Activated CD8-positive, alpha-beta T cell treated with anti-CD3 and anti-CD28 coated beads, Interleukin-2, amount 10 ng/mL, durations not matched to agents 7 days and 5 days (primary cell): ENCODE measurements around the gene GUCY1A2. TPM values are rescaled to one million over a fixed set of nuclear protein-coding genes. Genes with fewer than 3 reads are reported as not detected.
A peak's percentile ranks its signal among the peaks of the same experiment; 100 is the strongest.
"Not testable (repeated sequence)": the region's sequence is repeated elsewhere in the genome, so short reads cannot be mapped to it uniquely, and the experiment has no call there.

ENCODE experiments used
- ATAC-seq: fragments of 150-1000 bp; cut with Tn5 transposase; one replicate; pipeline ENCODE4 v1.10.0; 2021; ENCODE audit warnings: moderate library complexity
- CTCF ChIA-PET: fragments of 350-600 bp; sonication (Branson Sonifier 250); formaldehyde crosslinking; loops from one replicate; lab custom pipeline; 2021; ENCODE audit warnings: antibody characterized with exemption; lab: Charles Lee
- POLR2A ChIA-PET: fragments of 350-600 bp; sonication (Branson Sonifier 250); formaldehyde crosslinking; loops from one replicate; lab custom pipeline; 2021; ENCODE audit warnings: antibody characterized with exemption; lab: Charles Lee
- DNase-seq: peaks from one replicate; pipeline ENCODE4 v3.0.0-alpha.2; 2020
- H3K27ac Mint-ChIP-seq: one replicate; pipeline ENCODE4 v1.8.0; 2021; ENCODE audit warnings: mild to moderate bottlenecking, mixed read lengths
- H3K27me3 Mint-ChIP-seq: one replicate; pipeline ENCODE4 v1.8.0; 2021; ENCODE audit warnings: low read depth, mixed read lengths
- H3K36me3 Mint-ChIP-seq: one replicate; pipeline ENCODE4 v1.8.0; 2021; ENCODE audit warnings: low read depth, mixed read lengths
- H3K4me1 Mint-ChIP-seq: one replicate; pipeline ENCODE4 v1.8.0; 2021; ENCODE audit warnings: low read depth, mixed read lengths
- H3K4me3 Mint-ChIP-seq: one replicate; pipeline ENCODE4 v1.8.0; 2021; ENCODE audit warnings: mild to moderate bottlenecking, mixed read lengths
- H3K9me3 Mint-ChIP-seq: one replicate; pipeline ENCODE4 v1.8.0; 2022; ENCODE audit warnings: mixed read lengths; ENCODE audit not compliant: insufficient read depth
- total RNA-seq, 2 experiments: library from RNA; stranded (reverse); gene quantifications; one replicate each; pipeline ENCODE4 v1.2.3, GENCODE V29; 2021

The GUCY1A2 gene, protein sequence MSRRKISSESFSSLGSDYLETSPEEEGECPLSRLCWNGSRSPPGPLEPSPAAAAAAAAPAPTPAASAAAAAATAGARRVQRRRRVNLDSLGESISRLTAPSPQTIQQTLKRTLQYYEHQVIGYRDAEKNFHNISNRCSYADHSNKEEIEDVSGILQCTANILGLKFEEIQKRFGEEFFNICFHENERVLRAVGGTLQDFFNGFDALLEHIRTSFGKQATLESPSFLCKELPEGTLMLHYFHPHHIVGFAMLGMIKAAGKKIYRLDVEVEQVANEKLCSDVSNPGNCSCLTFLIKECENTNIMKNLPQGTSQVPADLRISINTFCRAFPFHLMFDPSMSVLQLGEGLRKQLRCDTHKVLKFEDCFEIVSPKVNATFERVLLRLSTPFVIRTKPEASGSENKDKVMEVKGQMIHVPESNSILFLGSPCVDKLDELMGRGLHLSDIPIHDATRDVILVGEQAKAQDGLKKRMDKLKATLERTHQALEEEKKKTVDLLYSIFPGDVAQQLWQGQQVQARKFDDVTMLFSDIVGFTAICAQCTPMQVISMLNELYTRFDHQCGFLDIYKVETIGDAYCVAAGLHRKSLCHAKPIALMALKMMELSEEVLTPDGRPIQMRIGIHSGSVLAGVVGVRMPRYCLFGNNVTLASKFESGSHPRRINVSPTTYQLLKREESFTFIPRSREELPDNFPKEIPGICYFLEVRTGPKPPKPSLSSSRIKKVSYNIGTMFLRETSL
- total RNA-seq, result not detected

DNA sequence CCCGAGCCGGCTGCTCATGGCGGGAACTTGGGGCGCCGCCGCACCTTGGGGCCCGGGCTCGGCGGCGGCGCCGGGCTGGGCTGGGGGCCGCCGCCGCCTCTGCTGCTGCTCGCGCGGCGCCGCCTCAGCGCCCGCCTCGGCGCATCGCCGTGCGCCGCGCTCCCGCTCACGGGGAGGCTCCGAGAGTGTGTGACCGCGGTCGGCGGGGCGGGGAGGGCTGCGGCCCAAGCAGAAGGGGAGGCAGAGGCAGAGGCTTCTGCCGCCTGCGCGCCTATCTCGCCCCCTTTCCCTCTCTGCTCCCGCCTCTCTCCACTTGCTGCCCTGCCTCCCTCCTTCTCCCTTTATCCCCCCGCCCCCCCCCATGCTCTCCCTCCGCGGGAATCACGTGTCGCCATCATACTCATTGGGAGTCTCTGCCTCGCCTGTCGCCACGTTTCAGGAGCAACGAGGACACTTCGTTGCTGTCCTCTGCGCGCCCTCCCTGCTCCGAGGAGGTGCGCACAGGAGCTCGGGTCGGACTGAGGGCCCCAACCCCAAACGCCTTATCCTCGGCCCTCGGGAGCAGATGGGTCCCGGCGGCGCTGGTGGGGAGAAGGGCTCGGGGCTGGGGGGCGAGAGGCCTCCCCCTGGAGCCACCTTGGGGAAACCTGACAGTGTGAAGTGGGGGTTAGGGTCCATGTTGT, at the start of gene GUCY1A2:
TSS of gene GUCY1A2 (minus strand) at position 258 of the 683 bp plus-strand sequence. CDS start 421 bp downstream, outside the sequence.
- no peak for DNase-seq
- ChIA-PET POLR2A (no interaction called here), CTCF (no interaction called here)
- Mint-ChIP-seq H3K27me3 (peaks cover 33% of the 10 kb centered on the region), H3K9me3 (no peaks in the 10 kb centered on the region), H3K4me1 (peaks cover 3% of the 10 kb centered on the region), H3K27ac (no peak within 1 kb of the TSS), H3K4me3 (no peak within 1 kb of the TSS), H3K36me3 (no peaks in the 10 kb centered on the region)
- peak; percentile 29 for ATAC-seq

DNA sequence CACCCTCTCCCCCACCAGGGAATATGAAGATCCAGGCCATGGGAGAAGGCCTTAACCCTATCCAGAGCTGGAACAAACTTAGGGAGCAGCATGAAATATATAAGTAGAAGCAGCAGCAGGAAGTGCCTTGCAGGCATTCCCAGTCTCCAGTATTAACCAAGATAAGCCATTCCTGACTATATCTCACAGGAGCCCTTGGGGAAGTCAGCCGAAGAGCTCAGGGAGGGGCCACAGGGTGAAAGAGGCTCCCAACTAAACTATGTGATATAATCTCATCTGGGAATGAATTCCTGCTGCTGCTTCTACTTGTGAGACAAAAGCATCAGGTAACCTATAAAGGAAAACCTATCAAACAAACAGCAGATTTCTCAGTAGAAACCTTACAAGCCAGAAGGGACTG, 36.1 kb upstream of the GUCY1A2 start:
- Mint-ChIP-seq H3K9me3 (peaks cover 7% of the 10 kb centered on the region), H3K4me3 (no peak overlapping the region), H3K36me3 (no peaks in the 10 kb centered on the region), H3K4me1 (no peaks in the 10 kb centered on the region), H3K27ac (no peak overlapping the region), H3K27me3 (no peaks in the 10 kb centered on the region)
- DNase-seq (no peak), ATAC-seq (no peak)
- POLR2A ChIA-PET, result no interaction called here
- CTCF ChIA-PET, result no interaction called here

DNA sequence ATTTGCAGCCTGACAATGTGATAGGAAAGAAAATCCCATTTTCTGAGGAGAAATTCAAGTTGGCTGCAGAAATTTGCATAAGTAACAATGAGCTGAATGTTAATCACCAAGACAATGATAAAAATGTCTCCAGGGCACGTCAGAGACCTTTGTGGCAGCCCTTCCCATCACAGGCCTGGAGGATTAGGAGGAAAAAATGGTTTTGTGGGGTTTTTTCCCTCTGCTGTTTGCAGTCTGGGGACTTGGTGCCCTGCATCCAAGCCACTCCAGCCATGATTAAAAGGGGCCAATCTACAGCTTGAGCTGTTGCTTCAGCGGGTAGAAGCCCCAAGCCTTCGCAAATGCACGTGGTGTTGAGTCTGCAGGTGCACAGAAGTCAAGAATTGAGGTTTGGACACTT, 33.1 kb upstream of the GUCY1A2 start:
- DNase-seq, H3K27me3 Mint-ChIP-seq, H3K4me3 Mint-ChIP-seq, ATAC-seq, H3K27ac Mint-ChIP-seq, POLR2A ChIA-PET, H3K36me3 Mint-ChIP-seq, H3K4me1 Mint-ChIP-seq, CTCF ChIA-PET: not testable (repeated sequence)
- H3K9me3 Mint-ChIP-seq, result peaks cover 11% of the 10 kb centered on the region

DNA sequence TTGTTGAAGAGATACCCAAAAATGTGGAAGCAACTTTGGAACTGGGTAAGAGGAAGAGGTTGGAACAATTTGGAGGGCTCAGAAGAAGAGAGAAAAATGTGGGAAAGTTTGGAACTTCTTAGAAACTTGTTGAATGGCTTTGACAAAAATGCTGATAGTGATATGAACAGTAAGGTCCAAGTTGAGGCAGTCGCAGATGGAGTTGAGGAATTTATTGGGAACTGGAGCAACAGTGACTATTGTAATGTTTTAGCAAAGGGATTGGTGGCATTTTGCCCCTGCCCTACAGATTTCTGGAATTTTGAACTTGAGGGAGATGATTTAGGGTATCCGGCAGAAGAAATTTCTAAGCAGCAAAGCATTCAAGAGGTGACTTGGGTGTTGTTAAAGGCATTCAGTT, 32.6 kb upstream of the GUCY1A2 start:
- POLR2A ChIA-PET, H3K36me3 Mint-ChIP-seq, DNase-seq, H3K4me3 Mint-ChIP-seq, H3K4me1 Mint-ChIP-seq, ATAC-seq, CTCF ChIA-PET, H3K9me3 Mint-ChIP-seq, H3K27me3 Mint-ChIP-seq, H3K27ac Mint-ChIP-seq: not testable (repeated sequence)

DNA sequence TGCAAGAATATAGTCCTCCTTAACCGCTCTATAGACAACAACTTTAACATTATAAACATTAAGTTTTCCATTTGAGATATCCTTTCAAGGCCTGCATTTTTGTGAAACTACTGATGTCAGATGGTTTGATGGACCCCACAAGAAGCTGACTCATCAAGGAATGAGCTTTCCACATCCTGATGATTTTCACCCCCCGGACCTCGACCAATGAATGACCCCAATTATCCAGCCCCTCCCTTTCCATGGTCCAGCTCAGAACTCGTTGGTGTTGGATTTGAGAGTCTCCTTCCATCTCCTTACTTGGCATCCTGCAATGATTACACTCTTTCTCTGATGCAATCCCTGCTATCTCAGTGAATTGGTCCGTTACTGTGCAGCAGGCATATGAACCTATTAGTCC, 31.8 kb upstream of the GUCY1A2 start:
- Mint-ChIP-seq H3K4me1 (no peaks in the 10 kb centered on the region), H3K4me3 (no peak overlapping the region), H3K9me3 (peaks cover 8% of the 10 kb centered on the region), H3K36me3 (no peaks in the 10 kb centered on the region), H3K27ac (no peak overlapping the region), H3K27me3 (no peaks in the 10 kb centered on the region)
- ChIA-PET CTCF (no interaction called here), POLR2A (no interaction called here)
- DNase-seq (no peak), ATAC-seq (no peak)

DNA sequence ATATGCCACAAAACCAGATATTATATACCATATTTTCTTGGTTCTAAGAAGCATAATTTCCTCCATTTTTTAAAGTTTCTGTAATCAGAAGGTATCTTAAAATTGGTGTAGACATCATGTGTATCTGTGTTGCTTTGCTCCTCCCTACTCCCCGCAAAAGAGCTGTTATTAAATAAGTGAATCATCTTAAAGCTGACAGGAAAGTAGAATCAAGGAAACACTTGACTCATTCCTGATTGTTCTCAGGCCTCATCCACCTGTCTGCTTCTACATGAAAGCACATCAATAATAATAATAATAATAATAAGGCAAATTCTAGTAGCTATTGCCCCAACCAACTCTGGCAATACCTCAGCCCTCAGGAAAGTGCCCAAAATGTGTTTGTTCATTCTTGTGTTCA, 26.2 kb upstream of the GUCY1A2 start:
- H3K4me1 Mint-ChIP-seq, result no peaks in the 10 kb centered on the region
- CTCF ChIA-PET, result no interaction called here
- no peak for ATAC-seq

DNA sequence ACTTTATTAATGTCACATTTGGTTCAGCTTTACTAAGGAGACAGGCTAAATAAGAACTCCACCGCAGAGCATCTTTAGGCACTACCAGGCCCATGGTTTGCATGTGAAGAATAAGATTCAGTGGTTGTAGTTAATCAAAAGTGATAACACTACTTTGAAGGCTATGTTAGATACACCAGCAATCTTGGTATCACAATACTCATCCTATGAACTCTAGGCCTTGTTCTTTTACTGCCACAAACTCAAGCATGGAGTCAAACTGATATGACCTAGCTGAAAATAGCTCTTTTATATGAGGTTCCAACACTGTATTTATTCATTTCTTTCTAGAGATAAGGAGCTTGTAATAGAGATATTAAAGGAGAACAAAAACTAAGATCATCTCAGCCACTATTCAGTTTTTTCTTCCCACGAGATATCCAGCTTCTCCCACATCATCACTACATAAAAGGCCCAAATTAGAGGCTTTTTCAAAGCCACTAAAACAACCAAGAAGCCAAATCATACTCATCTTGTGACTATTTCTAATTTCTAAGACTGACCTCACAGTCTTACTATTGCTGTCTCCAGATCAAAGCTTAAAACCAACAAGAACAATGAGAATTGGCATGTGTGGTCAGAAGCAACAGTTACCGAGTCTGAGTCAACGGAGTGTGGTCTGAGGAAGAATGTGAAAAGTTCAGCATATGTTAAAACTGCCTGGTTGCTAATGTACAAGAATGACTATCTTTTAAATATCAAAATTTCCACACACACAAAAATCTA, 25.1 kb upstream of the GUCY1A2 start:
- no peaks in the 10 kb centered on the region for H3K4me1 Mint-ChIP-seq
- ATAC-seq, result no peak
- no peak overlapping the region for H3K27ac Mint-ChIP-seq
- no peak overlapping the region for H3K4me3 Mint-ChIP-seq
- ChIA-PET CTCF (no interaction called here), POLR2A (no interaction called here)
- H3K36me3 Mint-ChIP-seq, result no peaks in the 10 kb centered on the region
- DNase-seq, result no peak
- H3K27me3 Mint-ChIP-seq, result no peaks in the 10 kb centered on the region
- peaks cover 2% of the 10 kb centered on the region for H3K9me3 Mint-ChIP-seq

More for the DNA sequence above, 26.2 kb upstream of the GUCY1A2 start:
- Mint-ChIP-seq H3K9me3 (peaks cover 5% of the 10 kb centered on the region), H3K36me3 (no peaks in the 10 kb centered on the region), H3K27me3 (no peaks in the 10 kb centered on the region), H3K27ac (no peak overlapping the region), H3K4me3 (no peak overlapping the region)
- no peak for DNase-seq
- POLR2A ChIA-PET, result no interaction called here

DNA sequence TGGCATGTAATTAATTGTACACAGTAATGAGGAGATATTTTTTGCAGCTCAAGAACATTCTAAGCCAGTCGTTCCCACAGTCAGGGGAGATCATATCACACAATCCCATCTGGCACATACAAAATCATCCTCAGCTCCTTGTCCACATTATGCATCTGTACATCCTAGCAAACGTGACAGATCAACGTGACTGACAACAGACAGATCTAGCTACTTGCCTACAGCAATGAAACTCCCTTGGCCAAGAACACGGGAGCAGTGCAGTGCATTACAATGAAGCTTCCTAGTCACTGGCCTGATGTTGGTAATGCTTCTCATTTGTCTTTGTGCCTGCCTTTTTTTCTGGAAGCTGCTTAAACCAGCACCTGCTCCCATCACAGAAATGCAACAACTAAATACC, 24.5 kb upstream of the GUCY1A2 start:
- Mint-ChIP-seq H3K27ac (no peak overlapping the region), H3K27me3 (no peaks in the 10 kb centered on the region), H3K4me3 (no peak overlapping the region), H3K9me3 (no peaks in the 10 kb centered on the region), H3K4me1 (no peaks in the 10 kb centered on the region), H3K36me3 (no peaks in the 10 kb centered on the region)
- POLR2A ChIA-PET, result no interaction called here
- DNase-seq (no peak), ATAC-seq (no peak)
- CTCF ChIA-PET, result no interaction called here

DNA sequence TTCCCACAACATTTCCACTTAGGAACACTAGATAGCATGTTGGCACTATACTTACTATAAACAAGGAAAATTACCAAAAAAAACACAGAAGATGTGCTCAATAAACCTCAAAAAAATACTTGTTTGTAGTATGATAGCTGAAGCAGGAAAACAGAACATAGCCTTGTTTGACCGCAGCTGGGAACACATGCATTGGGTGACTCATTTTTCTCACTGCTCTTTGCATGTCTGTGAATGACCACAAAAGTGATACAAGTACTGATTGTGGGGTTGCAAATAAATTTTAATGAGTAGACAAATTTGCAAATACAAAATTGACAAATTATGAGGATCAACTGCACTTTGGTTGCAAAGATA, 22.8 kb upstream of the GUCY1A2 start:
- ChIA-PET CTCF (no interaction called here), POLR2A (no interaction called here)
- no peak for ATAC-seq
- no peaks in the 10 kb centered on the region for H3K9me3 Mint-ChIP-seq
- no peak overlapping the region for H3K27ac Mint-ChIP-seq
- H3K4me3 Mint-ChIP-seq, result no peak overlapping the region
- H3K36me3 Mint-ChIP-seq, result no peaks in the 10 kb centered on the region
- no peaks in the 10 kb centered on the region for H3K4me1 Mint-ChIP-seq
- H3K27me3 Mint-ChIP-seq, result no peaks in the 10 kb centered on the region
- no peak for DNase-seq

DNA sequence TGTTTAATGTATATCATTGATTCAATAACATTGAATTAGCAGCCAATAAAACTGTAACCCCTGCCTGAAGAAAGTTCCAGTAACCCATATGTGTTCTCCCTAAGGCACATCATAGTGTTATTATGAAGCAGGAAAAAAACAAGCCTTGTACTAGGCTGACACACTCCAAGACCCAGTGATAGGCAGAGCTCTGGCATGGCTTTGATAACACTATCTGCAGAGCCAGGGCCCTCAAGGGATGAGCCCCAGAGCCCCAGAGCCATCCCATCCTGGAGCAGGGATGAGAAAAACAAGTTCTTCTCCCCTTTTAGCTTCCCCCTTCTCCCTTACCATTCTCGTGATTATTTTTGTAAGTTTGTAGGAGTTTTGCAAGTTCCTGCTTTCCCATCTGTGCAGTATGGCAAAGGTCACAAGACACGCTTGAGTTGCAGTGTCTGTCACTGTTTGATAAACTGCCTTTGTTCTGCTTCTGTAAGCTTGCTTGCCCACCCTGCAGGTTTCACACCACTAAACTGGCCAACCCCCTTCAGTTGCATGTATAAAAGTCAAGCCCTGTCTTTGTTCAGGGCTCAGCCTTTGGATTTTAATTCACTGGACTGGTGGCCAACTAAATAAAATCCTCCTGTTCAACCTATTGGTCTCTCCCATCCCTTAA, 22.3 kb upstream of the GUCY1A2 start:
- Mint-ChIP-seq H3K4me3 (no peak overlapping the region), H3K4me1 (no peaks in the 10 kb centered on the region), H3K27ac (no peak overlapping the region), H3K9me3 (no peaks in the 10 kb centered on the region), H3K27me3 (no peaks in the 10 kb centered on the region), H3K36me3 (no peaks in the 10 kb centered on the region)
- POLR2A ChIA-PET, result no interaction called here
- CTCF ChIA-PET, result no interaction called here
- ATAC-seq (no peak), DNase-seq (no peak)

DNA sequence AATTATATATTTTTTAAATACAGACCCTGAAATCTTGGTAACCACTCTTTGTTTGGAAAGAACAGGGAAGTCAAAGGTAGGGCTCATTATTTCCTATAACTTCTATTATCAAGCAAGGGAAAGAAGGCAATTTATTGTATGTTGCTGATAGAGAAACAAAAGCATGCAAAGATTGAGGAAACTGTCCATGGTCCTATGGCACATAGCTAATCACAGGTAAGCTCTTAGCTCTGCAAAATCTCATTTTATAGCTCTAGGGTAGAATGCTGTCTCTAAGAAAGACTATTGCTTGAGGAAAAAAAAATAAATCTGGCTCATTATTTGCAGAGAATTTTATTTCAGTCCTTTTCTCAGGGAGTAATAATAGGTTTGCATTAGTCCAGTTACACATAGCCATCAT, 7.4 kb upstream of the GUCY1A2 start:
- DNase-seq (no peak), ATAC-seq (no peak)
- H3K27me3 Mint-ChIP-seq, result peaks cover 3% of the 10 kb centered on the region
- H3K9me3 Mint-ChIP-seq, result no peaks in the 10 kb centered on the region
- ChIA-PET CTCF (no interaction called here), POLR2A (no interaction called here)
- H3K36me3 Mint-ChIP-seq, result no peaks in the 10 kb centered on the region
- no peaks in the 10 kb centered on the region for H3K4me1 Mint-ChIP-seq
- H3K4me3 Mint-ChIP-seq, result no peak overlapping the region
- H3K27ac Mint-ChIP-seq, result no peak overlapping the region
